Esophagus muscularis mucosa (tissue), 4 donors: ENCODE data around the gene NOL3.

Experiments
- CTCF ChIP-seq, 3 experiments: fragments of 200-600 bp in 2 of 3; fragments of 450-650 bp in 1 of 3; sonication (generic) in 2 of 3; IDR thresholded peaks; one replicate each; pipeline ENCODE4 v1.5.1; 2017 to 2019; ENCODE audit warnings: antibody characterized with exemption in 3 of 3, mild to moderate bottlenecking in 2 of 3, moderate library complexity in 1 of 3
- EP300 ChIP-seq: sonication (generic); formaldehyde crosslinking; IDR thresholded peaks from one replicate; pipeline ENCODE4 v1.6.1; 2017; ENCODE audit warnings: antibody characterized with exemption
- POLR2AphosphoS5 ChIP-seq, 2 donors: sonication (generic); formaldehyde crosslinking; IDR thresholded peaks; one replicate each; pipeline ENCODE4 v1.6.1; 2017; ENCODE audit warnings: antibody characterized with exemption in 2 of 2

GRCh38 chr16:67190041-67190440, 19.7 kb downstream of the NOL3 start, which contains the start of gene EXOC3L1:
- TF ChIP-seq POLR2AphosphoS5 (IDR thresholded peaks at IDR 0.05) (no peak), CTCF (IDR thresholded peaks at IDR 0.05) (no peak), EP300 (no peak)
